HG03460 (cell line): ENCODE results near the gene NR5A2.
"Not testable (repeated sequence)": the region's sequence is repeated elsewhere in the genome, so short reads cannot be mapped to it uniquely, and the experiment has no call there.

Source experiments
- ATAC-seq: cut with Tn5 transposase; IDR thresholded peaks from one replicate; pipeline ENCODE4 v1.9.1; 2021; ENCODE audit not compliant: unreplicated experiment

Gene NR5A2

GRCh38 chr1:200157715-200158114 is 130.2 kb downstream of the NR5A2 start:
- ATAC-seq, result no peak

GRCh38 chr1:200161801-200162200 is 134.3 kb downstream of the NR5A2 start:
- ATAC-seq, result no peak

DNA sequence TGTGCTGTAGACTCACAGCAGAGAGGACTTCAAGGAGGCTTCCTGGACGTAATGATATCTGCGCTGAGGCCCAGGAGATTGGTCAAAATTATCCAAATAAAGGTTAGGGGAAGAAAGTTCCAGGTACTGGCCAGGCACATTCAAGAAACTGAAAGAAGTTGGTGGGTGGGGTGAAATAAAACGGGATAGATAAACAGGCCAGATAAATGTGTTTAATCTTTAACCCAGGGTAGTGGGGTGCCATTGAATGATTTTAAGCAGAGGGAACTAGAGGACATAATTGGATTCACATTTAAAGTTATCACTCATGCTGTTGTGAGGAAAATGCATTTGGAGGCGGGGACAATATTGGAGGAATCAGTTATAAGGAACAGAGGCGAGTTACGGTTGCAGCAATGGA is 134.7 kb downstream of the NR5A2 start:
- no peak for ATAC-seq

- no peak for ATAC-seq
Observed at GRCh38 chr1:200162877-200163276, 135.4 kb downstream of the NR5A2 start.

DNA sequence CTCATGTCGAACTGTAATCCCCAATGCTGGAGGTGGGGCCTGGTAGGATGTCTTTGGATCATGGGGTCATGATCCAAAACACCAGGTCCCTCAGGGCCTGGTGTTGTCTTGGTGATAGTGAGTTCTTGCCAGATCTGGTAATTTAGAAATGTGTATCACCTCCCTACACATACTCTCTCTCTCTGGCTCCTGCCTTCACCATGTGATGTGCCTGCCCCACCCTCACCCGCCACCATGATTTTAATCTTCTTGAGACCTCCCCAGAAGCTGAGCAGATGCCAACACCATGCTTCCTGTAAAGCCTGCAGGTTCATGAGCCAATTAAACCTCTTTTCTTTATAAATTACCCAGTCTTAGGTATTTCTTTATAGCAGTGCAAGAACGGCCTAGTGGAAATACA is 136.4 kb downstream of the NR5A2 start:
- no peak for ATAC-seq

GRCh38 chr1:200165493-200166220 is 138.1 kb downstream of the NR5A2 start:
- ATAC-seq, result no peak

DNA sequence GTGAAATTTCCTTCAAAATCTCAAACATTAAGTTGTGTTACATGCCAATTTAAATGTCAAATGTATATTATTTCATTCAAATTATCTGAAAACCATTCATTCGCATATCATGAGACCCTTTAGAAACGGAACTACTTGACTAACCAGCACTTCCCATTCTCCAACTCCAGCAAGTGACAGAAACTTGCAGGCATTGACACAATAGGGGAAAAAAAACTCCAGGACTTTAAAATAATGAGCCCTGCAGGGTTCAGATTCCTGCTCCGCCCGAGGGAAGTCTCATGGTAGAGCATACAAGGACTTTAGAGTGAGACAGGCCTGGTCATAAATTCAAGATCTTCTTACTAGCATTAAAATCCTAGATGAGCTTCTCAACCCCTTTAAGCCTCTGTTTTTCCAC is 138.9 kb downstream of the NR5A2 start:
- no peak for ATAC-seq

DNA sequence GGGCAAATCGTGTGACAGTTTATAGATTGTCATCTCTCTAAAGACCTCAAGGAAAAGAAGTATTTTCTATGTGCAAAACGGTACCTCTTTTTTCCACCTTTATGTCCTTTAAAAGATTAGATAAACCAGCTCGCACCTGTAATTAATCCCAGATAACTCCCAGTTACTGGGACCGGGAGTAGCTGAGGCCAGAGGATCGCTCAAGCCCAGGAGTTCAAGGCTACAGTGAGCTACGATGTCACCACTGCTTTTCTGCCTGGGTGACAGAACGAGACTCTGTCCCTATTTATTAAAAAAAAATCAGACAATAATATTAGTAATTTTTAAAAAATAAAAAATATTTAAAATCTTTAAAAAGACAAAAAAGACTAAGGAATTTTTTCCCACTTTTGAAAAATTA is 141.4 kb downstream of the NR5A2 start:
- ATAC-seq, result no peak

DNA sequence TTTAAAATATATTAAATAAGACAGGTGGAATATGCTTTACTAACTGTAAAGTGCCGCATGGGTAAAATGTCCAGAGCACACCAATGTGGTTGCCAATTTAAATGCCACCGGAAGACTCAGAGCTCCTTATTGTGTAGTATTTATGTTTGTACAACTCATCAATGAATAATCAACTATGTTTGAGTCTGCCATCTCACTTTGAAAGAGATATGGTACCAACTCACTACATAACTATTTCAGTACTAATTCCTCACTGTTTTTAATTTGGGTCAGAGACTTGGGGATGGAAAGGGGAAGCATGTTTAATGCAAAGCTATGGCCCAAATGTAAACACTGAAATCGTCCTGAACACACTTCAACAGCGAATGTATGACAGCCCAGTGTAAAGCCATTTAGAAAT is 144.8 kb downstream of the NR5A2 start:
- ATAC-seq, result no peak

- no peak for ATAC-seq
Observed at GRCh38 chr1:200173097-200173618, 145.6 kb downstream of the NR5A2 start.

- no peak for ATAC-seq
Observed at GRCh38 chr1:200174525-200175295, 147.2 kb downstream of the NR5A2 start.

- ATAC-seq, result no peak
Observed at GRCh38 chr1:200176181-200176580, 148.7 kb downstream of the NR5A2 start.

GRCh38 chr1:200176798-200177197 is 149.3 kb downstream of the NR5A2 start:
- no peak for ATAC-seq

- ATAC-seq, result no peak
Observed at GRCh38 chr1:200178340-200178739, 150.8 kb downstream of the NR5A2 start.

- ATAC-seq, result no peak
Observed at GRCh38 chr1:200179126-200179780, 151.7 kb downstream of the NR5A2 start.

DNA sequence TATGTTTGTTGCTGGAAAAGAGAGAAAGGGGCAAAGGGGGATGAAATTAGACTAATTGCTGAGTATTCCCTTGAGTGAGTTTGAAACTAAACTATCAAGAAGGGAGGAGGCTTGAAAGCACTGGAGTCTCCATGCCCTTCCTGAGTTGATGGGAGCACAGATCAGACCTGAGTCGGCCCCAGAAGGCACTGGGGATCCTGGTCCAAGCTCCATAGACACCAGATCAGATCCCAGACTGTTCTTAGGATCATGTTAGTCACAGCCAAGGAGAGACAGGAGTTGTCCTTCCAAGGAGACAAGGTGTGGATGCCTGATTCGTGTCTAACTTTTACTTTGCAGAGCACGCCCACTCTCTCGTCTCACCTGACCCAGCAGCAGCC is 152.3 kb downstream of the NR5A2 start:
- no peak for ATAC-seq

DNA sequence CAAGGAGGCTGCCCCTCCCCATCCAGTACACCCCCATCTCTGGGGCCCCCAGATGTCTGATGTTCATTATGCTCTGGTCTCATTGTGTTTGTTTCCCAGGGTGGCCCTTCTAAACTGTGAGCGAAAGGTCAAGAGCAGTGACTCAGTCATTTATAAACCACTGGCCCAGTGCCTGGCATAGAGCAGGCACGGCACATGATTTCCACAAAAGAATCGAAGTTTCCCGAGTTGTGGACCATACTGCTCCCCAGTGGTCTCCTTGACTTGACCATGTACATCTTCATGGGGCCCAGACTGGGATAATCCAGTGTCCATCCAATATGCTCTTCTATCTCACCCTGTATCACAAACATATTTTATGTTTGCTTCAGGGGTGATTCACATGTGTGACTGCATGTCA is 153.3 kb downstream of the NR5A2 start:
- no peak for ATAC-seq

- ATAC-seq, result no peak
Observed at GRCh38 chr1:200181861-200182260, 154.4 kb downstream of the NR5A2 start.

DNA sequence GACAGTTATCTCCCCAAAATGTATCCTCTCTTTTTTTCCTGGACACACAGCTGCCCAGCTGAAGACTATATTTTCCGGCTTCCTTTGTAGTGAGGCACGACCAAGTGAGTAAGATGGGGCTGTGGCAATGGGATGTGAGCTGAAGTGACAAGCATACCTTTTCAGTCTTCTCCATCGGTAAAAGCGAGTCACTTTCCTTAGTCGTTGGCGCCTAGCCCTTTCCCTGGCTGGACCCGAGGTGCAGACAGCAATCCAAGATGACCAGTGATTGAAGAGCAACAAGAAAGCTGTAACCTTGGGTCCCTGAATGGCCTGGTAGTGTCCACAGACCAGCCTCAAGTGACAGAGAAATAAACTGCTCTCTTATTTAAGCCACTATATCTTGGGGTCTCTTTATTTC is 155.2 kb downstream of the NR5A2 start:
- ATAC-seq, result no peak

DNA sequence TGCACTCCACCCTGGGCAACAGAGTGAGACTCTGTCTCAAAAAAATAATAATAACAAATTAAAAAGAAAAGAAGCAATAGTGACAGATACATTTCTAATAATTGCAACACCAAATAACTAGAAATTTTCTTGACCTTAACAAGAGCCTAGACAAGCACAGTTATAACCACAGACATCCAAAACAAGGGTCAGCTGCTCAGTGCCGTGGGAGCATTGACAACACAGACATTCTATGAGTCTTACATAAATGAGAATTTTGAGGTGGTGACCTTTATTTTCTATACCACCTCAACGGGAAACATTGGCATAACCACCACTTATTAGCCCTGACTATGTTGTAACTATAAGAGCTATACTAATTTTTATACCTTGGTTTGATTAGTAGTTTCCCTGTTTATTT is 156.1 kb downstream of the NR5A2 start:
- ATAC-seq, result no peak

GRCh38 chr1:200184196-200184595 is 156.7 kb downstream of the NR5A2 start:
- no peak for ATAC-seq

DNA sequence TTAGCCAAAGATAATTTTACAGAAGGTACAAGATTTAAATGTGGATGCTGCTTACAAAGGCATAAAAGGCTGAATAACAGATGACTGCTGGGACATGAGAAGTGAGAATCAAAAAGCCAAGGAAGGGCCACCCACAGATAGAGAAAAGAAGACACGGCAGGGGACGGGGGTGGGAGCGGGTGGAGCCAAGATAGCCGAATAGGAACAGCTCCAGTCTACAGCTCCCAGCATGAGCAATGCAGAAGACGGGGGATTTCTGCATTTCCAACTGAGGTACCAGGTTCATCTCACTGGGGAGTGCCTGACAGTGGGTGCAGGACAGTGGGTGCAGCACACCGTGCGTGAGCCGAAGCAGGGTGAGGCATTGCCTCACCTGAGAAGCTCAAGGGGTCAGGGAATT is 157.7 kb downstream of the NR5A2 start:
- not testable (repeated sequence) for ATAC-seq
